A673 (cell line): ENCODE results near the gene AGBL4.

Source experiments
- EZH2 ChIP-seq: fragments of 200-600 bp; sonication (generic); IDR thresholded peaks from 2 replicates; pipeline ENCODE4 v1.6.1; 2017; ENCODE audit warnings: borderline replicate concordance, low read depth, mild to moderate bottlenecking, mixed read lengths, antibody characterized with exemption, low read length; ENCODE audit not compliant: poor library complexity, severe bottlenecking
- TF ChIP-seq, protein P1 (sequence below): fragments of 300-800, 200-600 bp; sonication (generic); conservative IDR thresholded peaks from 2 replicates; pipeline ENCODE4 v1.5.1; 2017; ENCODE audit warnings: low read depth, mild to moderate bottlenecking, antibody characterized with exemption, low read length, moderate library complexity, mixed read lengths

DNA sequence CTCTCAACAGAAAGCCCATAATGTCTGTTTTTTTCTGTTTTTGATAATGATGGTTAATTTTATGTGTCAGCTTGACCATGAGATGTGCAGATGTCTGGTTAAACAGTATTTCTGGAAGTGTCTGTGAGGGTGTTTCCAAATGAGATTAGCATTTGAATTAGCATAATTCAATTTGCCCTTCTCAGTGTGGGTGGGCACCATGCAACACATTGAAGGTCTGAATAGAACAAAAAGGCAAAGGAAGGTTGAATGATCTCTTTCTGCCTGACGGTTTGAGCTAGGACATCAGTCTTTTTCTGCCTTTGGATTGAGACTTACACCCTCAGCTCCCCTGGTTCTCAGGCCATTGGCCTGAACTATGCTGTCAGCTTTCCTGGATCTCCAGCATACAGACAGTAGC is 1516.9 kb downstream of the AGBL4 start:
- TF ChIP-seq, protein P1, sequence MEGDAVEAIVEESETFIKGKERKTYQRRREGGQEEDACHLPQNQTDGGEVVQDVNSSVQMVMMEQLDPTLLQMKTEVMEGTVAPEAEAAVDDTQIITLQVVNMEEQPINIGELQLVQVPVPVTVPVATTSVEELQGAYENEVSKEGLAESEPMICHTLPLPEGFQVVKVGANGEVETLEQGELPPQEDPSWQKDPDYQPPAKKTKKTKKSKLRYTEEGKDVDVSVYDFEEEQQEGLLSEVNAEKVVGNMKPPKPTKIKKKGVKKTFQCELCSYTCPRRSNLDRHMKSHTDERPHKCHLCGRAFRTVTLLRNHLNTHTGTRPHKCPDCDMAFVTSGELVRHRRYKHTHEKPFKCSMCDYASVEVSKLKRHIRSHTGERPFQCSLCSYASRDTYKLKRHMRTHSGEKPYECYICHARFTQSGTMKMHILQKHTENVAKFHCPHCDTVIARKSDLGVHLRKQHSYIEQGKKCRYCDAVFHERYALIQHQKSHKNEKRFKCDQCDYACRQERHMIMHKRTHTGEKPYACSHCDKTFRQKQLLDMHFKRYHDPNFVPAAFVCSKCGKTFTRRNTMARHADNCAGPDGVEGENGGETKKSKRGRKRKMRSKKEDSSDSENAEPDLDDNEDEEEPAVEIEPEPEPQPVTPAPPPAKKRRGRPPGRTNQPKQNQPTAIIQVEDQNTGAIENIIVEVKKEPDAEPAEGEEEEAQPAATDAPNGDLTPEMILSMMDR = no peak
- no peak for TF ChIP-seq EZH2
